PC-3 (cell line): ENCODE measurements around the gene CENPF. TPM values are rescaled to one million over a fixed set of nuclear protein-coding genes. Genes with fewer than 3 reads are reported as not detected.

Source experiments
- ATAC-seq: fragments of 200-7000 bp; cut with Tn5 transposase; 2 replicates; pipeline ENCODE4 v1.9.1; 2020; ENCODE audit warnings: mild to moderate bottlenecking, moderate library complexity
- BruUV-seq: library from RNA; stranded (reverse); fragments of 400-500 nt; replicated peaks from 2 replicates; lab custom pipeline; 2021; lab: Mats Ljungman, UMichigan
- CTCF ChIA-PET: fragments of 300-600 bp; sonication (Branson Sonifier 250); formaldehyde crosslinking; loops from one replicate; lab custom pipeline; 2022; ENCODE audit warnings: antibody characterized with exemption; lab: Charles Lee
- POLR2A ChIA-PET: fragments of 300-600 bp; sonication (Branson Sonifier 250); formaldehyde crosslinking; loops from one replicate; lab custom pipeline; 2022; ENCODE audit warnings: antibody characterized with exemption; ENCODE audit not compliant: unreplicated experiment; lab: Charles Lee
- DNase-seq: peaks from one replicate; pipeline ENCODE4 v3.0.0-alpha.2; 2015
- H2AFZ ChIP-seq: fragments of 300-600 bp; sonication (generic); 2 replicates; pipeline ENCODE4 v1.6.0; 2016; ENCODE audit warnings: antibody characterized with exemption, low read length
- H3F3A ChIP-seq: fragments of 300-600 bp; sonication (generic); one replicate; pipeline ENCODE4 v1.6.0; 2017; ENCODE audit warnings: antibody characterized with exemption, low read length, control low read depth, mild to moderate bottlenecking; ENCODE audit not compliant: unreplicated experiment
- H3K27ac ChIP-seq: fragments of 300-600 bp; sonication (generic); 2 replicates; pipeline ENCODE4 v1.5.1; 2016; ENCODE audit warnings: mild to moderate bottlenecking, low read length
- H3K27me3 ChIP-seq: fragments of 300-600 bp; sonication (generic); 2 replicates; pipeline ENCODE4 v1.6.1; 2016; ENCODE audit warnings: low read length, mixed read lengths
- H3K36me3 ChIP-seq: fragments of 300-600 bp; sonication (generic); 2 replicates; pipeline ENCODE4 v1.6.1; 2016; ENCODE audit warnings: low read depth, mixed run types, low read length, mixed read lengths
- H3K4me1 ChIP-seq: fragments of 300-600 bp; sonication (generic); 2 replicates; pipeline ENCODE4 v1.5.1; 2016; ENCODE audit warnings: low read length; ENCODE audit not compliant: insufficient read depth
- H3K4me2 ChIP-seq: fragments of 300-600 bp; sonication (generic); 2 replicates; pipeline ENCODE4 v1.6.0; 2016; ENCODE audit warnings: low read length
- H3K4me3 ChIP-seq: fragments of 300-600 bp; sonication (generic); 2 replicates; pipeline ENCODE4 v1.5.1; 2016; ENCODE audit warnings: mild to moderate bottlenecking, low read length, mixed read lengths
- H3K79me2 ChIP-seq: fragments of 300-600 bp; sonication (generic); 2 replicates; pipeline ENCODE4 v1.6.1; 2017; ENCODE audit warnings: low read length, mixed read lengths
- H3K9ac ChIP-seq: fragments of 300-600 bp; sonication (generic); 2 replicates; pipeline ENCODE4 v1.6.0; 2016; ENCODE audit warnings: mild to moderate bottlenecking, low read length
- H3K9me2 ChIP-seq: fragments of 300-600 bp; sonication (generic); replicated peaks from 2 replicates; pipeline ENCODE4 v1.6.1; 2016; ENCODE audit warnings: mixed run types, low read length, mixed read lengths
- H3K9me3 ChIP-seq: fragments of 300-600 bp; sonication (generic); 2 replicates; pipeline ENCODE4 v1.6.1; 2016; ENCODE audit warnings: low read length, mixed read lengths
- H4K20me1 ChIP-seq: fragments of 300-600 bp; sonication (generic); 2 replicates; pipeline ENCODE4 v1.6.1; 2016; ENCODE audit warnings: low read length, mixed read lengths
- EZH2 ChIP-seq: fragments of 300-600 bp; sonication (generic); IDR thresholded peaks from one replicate; pipeline ENCODE4 v1.6.1; 2017; ENCODE audit warnings: antibody characterized with exemption, mild to moderate bottlenecking, low read length; ENCODE audit not compliant: unreplicated experiment
- EZH2phosphoT487 ChIP-seq: fragments of 300-600 bp; sonication (generic); IDR thresholded peaks from 2 replicates; pipeline ENCODE4 v1.6.1; 2018; ENCODE audit warnings: mild to moderate bottlenecking, antibody characterized with exemption, low read length, borderline replicate concordance
- intact Hi-C: fragments of 100-400 bp; cut with micrococcal nuclease; formaldehyde crosslinking; loops from 2 replicates; pipeline ENCODE4 v1.9.0; 2023
- total RNA-seq: library from RNA; depleted of rRNA; stranded (reverse); fragments of >200 nt; gene quantifications from 2 replicates; pipeline ENCODE4 v1.2.3, GENCODE V29; 2014
- TF ChIP-seq, protein P1 (sequence below): fragments of 300-600 bp; sonication (generic); conservative IDR thresholded peaks from 2 replicates; pipeline ENCODE4 v1.5.1; 2017; ENCODE audit warnings: antibody characterized with exemption, low read depth, mild to moderate bottlenecking, low read length

CENPF gene
- total RNA-seq, 1 experiment from 2014 or later = 92.6 TPM

GRCh38 chr1:214615109-214615508 lies 12.1 kb downstream of the CENPF start:
- POLR2A ChIA-PET = interaction anchor here (0.7 kb wide), 1 partner anchor 1587 kb away, joined by 6 read pairs; no protein-coding TSS in a partner anchor
- CTCF ChIA-PET = interaction anchor here (0.5 to 0.8 kb wide), 2 partner anchors 65 to 954 kb away, joined by 3 read pairs; no protein-coding TSS in a partner anchor

DNA sequence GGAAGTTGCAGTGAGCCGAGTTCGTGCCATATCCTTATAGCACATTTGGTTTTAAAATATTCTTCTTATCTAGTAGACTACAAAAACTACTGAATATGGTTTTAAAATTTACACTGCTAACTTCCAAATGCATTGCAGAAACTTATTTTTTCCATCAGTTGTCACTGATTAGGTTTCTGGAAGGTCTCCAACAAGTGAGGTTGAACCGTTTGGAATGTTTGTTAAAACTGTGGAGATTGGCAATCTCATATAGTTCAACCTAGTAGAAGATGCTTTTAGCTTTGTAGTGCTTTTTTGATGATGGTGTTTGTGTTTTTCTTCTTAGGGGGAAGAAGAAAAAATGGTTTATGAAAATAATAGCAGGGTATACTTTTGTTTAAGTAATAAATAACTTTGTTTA lies 12.9 kb downstream of the CENPF start:
- H3K4me2 ChIP-seq = peak overlapping the region; percentile 64; the same call in 1 of the 2 replicates
- no peaks in the 10 kb centered on the region for H3K9me3 ChIP-seq
- peaks cover 7% of the 10 kb centered on the region for H3F3A ChIP-seq
- BruUV-seq = no TSS peak
- peak; percentile 25 for DNase-seq
- no peak overlapping the region for H3K27ac ChIP-seq
- POLR2A ChIA-PET = no interaction called here
- H3K27me3 ChIP-seq = no peaks in the 10 kb centered on the region
- peaks cover 45% of the 10 kb centered on the region for H3K36me3 ChIP-seq
- H3K9ac ChIP-seq = no peak overlapping the region
- H2AFZ ChIP-seq = no peak overlapping the region
- H3K4me3 ChIP-seq = no peak overlapping the region
- no peaks in the 10 kb centered on the region for H3K9me2 ChIP-seq
- CTCF ChIA-PET = no interaction called here
- ATAC-seq = no peak
- H4K20me1 ChIP-seq = peaks cover 35% of the 10 kb centered on the region
- H3K79me2 ChIP-seq = peaks cover 47% of the 10 kb centered on the region
- TF ChIP-seq EZH2phosphoT487 (no peak), EZH2 (no peak)
- TF ChIP-seq, protein P1, sequence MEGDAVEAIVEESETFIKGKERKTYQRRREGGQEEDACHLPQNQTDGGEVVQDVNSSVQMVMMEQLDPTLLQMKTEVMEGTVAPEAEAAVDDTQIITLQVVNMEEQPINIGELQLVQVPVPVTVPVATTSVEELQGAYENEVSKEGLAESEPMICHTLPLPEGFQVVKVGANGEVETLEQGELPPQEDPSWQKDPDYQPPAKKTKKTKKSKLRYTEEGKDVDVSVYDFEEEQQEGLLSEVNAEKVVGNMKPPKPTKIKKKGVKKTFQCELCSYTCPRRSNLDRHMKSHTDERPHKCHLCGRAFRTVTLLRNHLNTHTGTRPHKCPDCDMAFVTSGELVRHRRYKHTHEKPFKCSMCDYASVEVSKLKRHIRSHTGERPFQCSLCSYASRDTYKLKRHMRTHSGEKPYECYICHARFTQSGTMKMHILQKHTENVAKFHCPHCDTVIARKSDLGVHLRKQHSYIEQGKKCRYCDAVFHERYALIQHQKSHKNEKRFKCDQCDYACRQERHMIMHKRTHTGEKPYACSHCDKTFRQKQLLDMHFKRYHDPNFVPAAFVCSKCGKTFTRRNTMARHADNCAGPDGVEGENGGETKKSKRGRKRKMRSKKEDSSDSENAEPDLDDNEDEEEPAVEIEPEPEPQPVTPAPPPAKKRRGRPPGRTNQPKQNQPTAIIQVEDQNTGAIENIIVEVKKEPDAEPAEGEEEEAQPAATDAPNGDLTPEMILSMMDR = no peak
- peaks cover 31% of the 10 kb centered on the region for H3K4me1 ChIP-seq
- intact Hi-C loops = no loop called here

More at GRCh38 chr1:214615109-214615508, 12.1 kb downstream of the CENPF start:
- Histone ChIP-seq H3K36me3 (peaks cover 38% of the 10 kb centered on the region), H2AFZ (no peak overlapping the region), H3F3A (peaks cover 7% of the 10 kb centered on the region), H3K4me2 (peak overlapping the region; percentile 64), H4K20me1 (peaks cover 40% of the 10 kb centered on the region), H3K27me3 (no peaks in the 10 kb centered on the region), H3K9me2 (no peaks in the 10 kb centered on the region), H3K79me2 (peaks cover 55% of the 10 kb centered on the region), H3K9me3 (no peaks in the 10 kb centered on the region), H3K27ac (peak overlapping the region; percentile 39), H3K4me3 (peak overlapping the region; percentile 27; the same call in 1 of the 2 replicates), H3K4me1 (peaks cover 31% of the 10 kb centered on the region), H3K9ac (no peak overlapping the region)
- no TSS peak for BruUV-seq
- intact Hi-C loops = no loop called here
- TF ChIP-seq EZH2 (no peak), EZH2phosphoT487 (no peak)
- TF ChIP-seq, protein P1 = no peak
- peak; percentile 91 for DNase-seq
- peak; percentile 96 for ATAC-seq

GRCh38 chr1:214617246-214617645 lies 14.3 kb downstream of the CENPF start:
- no peak overlapping the region for H3K4me2 ChIP-seq
- H3K9me2 ChIP-seq = no peaks in the 10 kb centered on the region
- H3K27ac ChIP-seq = no peak overlapping the region
- DNase-seq = no peak
- ChIA-PET CTCF (no interaction called here), POLR2A (no interaction called here)
- no peak overlapping the region for H2AFZ ChIP-seq
- H3K9me3 ChIP-seq = no peaks in the 10 kb centered on the region
- H3K4me3 ChIP-seq = no peak overlapping the region
- intact Hi-C loops = no loop called here
- peaks cover 58% of the 10 kb centered on the region for H3K36me3 ChIP-seq
- H4K20me1 ChIP-seq = peaks cover 27% of the 10 kb centered on the region
- H3F3A ChIP-seq = peaks cover 7% of the 10 kb centered on the region
- TF ChIP-seq, protein P1 = no peak
- TF ChIP-seq EZH2 (no peak), EZH2phosphoT487 (no peak)
- no peaks in the 10 kb centered on the region for H3K27me3 ChIP-seq
- peaks cover 33% of the 10 kb centered on the region for H3K79me2 ChIP-seq
- no peak for ATAC-seq
- peaks cover 31% of the 10 kb centered on the region for H3K4me1 ChIP-seq
- no peak overlapping the region for H3K9ac ChIP-seq
- BruUV-seq = no TSS peak
